T-cell (primary cell): ENCODE results near the gene SERPINA9. TPM values are rescaled to one million over a fixed set of nuclear protein-coding genes. Genes with fewer than 3 reads are reported as not detected.

Experiments used
- total RNA-seq, 35 experiments: library from RNA in 6 of 35; stranded (reverse) in 6 of 35; fragments of 120-200 nt in 1 of 35; gene quantifications; one replicate each; pipeline versions ENCODE4 v1.2.1 to v1.2.4 and lab custom pipeline; 2013 to 2026

SERPINA9 gene
- total RNA-seq, 5 donors from 2014 or later (not counting 1 experiment from before 2014, with no cell fraction given), result not detected

Other genes starting within 250 kb of the SERPINA9 start
- under 1 TPM in 1 of 5 donors, not detected in 4; 0.15 TPM for gene SERPINA10, start 182.9 kb downstream of the SERPINA9 start, total RNA-seq
- gene SERPINA6, start 152.9 kb downstream of the SERPINA9 start, total RNA-seq, result not detected
- gene SERPINA2, start 109.5 kb downstream of the SERPINA9 start, total RNA-seq, result not detected
- gene SERPINA1, start 87.6 kb downstream of the SERPINA9 start, total RNA-seq, result 10 to 100 TPM in 1 of 5 donors, 1 to 10 TPM in 3, under 1 TPM in 1; 0.63 to 11.1 (median 6.7) TPM
- gene SERPINA11, start 23.4 kb downstream of the SERPINA9 start, total RNA-seq, result not detected
- gene SERPINA12, start 33.3 kb upstream of the SERPINA9 start, total RNA-seq, result not detected
- gene SERPINA4, start 85.2 kb upstream of the SERPINA9 start, total RNA-seq, result under 1 TPM in 1 of 5 donors, not detected in 4; 0.22 TPM
- gene SERPINA5, start 105.2 kb upstream of the SERPINA9 start, total RNA-seq, result 1 to 10 TPM in 1 of 5 donors, under 1 TPM in 2, not detected in 2; 0.92 to 1.1 (median 0.99) TPM
- gene SERPINA3, start 136.2 kb upstream of the SERPINA9 start, total RNA-seq, result 1 to 10 TPM in 3 of 5 donors, not detected in 2; 4.0 to 6.1 (median 4.4) TPM